K562 (cell line): ENCODE data around the gene FHIT. TPM values are rescaled to one million over a fixed set of nuclear protein-coding genes. Genes with fewer than 3 reads are reported as not detected.

ENCODE experiments used
- ATAC-seq: fragments of 200-7000 bp; cut with Tn5 transposase; 3 replicates; pipeline ENCODE4 v1.9.1; 2020; ENCODE audit warnings: moderate library complexity
- BruUV-seq: library from RNA; stranded (reverse); fragments of 400-500 nt; replicated peaks from 2 replicates; lab custom pipeline; 2021; lab: Mats Ljungman, UMichigan
- CTCF ChIA-PET: fragments of 300-600 bp; formaldehyde crosslinking; extraction: SDS; loops from one replicate; lab custom pipeline; 2021; ENCODE audit warnings: low intra/inter-chr PET ratio; lab: Yijun Ruan, JAX
- POLR2A ChIA-PET: fragments of 300-600, 350-650 bp; sonication (Branson Sonifier 250); formaldehyde crosslinking; extraction: SDS; loops from one replicate; lab custom pipeline; 2021; ENCODE audit warnings: antibody characterized with exemption, inconsistent platforms; lab: Yijun Ruan, JAX
- DNase-seq, 4 experiments: peaks; one replicate each; pipeline versions ENCODE4 v3.0.0 to v3.0.0-alpha.2; 2011 to 2018; ENCODE audit warnings: low spot score in 3 of 4, mixed read lengths in 3 of 4; ENCODE audit errors: extremely low read depth in 1 of 4
- FAIRE-seq: peaks from 2 replicates; lab custom pipeline; 2011; peaks lifted over from hg19 to GRCh38; lab: Jason Lieb, UNC
- H2AFZ ChIP-seq: 2 replicates; pipeline ENCODE4 v1.6.0; 2011; ENCODE audit warnings: low read depth, low read length, control low read depth, inconsistent platforms
- H3K27ac ChIP-seq: fragments of 200-600 bp; 3 replicates; pipeline ENCODE4 v1.8.0; 2011; ENCODE audit warnings: low read depth, mild to moderate bottlenecking, control low read depth, inconsistent platforms, low read length, moderate library complexity, mixed read lengths; ENCODE audit errors: extremely low read depth
- H3K27me3 ChIP-seq, 2 experiments: fragments of 300-600 bp in 1 of 2; 2 replicates in 1 of 2; 3 replicates in 1 of 2; pipeline versions ENCODE4 v1.6.0 to v1.8.0; 2011; ENCODE audit warnings: inconsistent platforms in 2 of 2, low read length in 2 of 2, mild to moderate bottlenecking in 1 of 2, mixed read lengths in 1 of 2, moderate library complexity in 1 of 2; ENCODE audit not compliant: control insufficient read depth in 2 of 2, insufficient read depth in 2 of 2
- H3K36me3 ChIP-seq: fragments of 300-600 bp; 3 replicates; pipeline ENCODE4 v1.8.0; 2011; ENCODE audit warnings: mild to moderate bottlenecking, low read length, inconsistent platforms; ENCODE audit not compliant: control insufficient read depth, insufficient read depth
- H3K4me1 ChIP-seq, 2 experiments: fragments of 200-600 bp in 1 of 2; replicated peaks in 1 of 2; 2 replicates in 1 of 2; 3 replicates in 1 of 2; pipeline versions ENCODE4 v1.5.1 to v1.8.0; 2011; ENCODE audit warnings: inconsistent platforms in 2 of 2, low read length in 2 of 2, mild to moderate bottlenecking in 1 of 2, mixed read lengths in 1 of 2, moderate library complexity in 1 of 2; ENCODE audit not compliant: control insufficient read depth in 2 of 2, insufficient read depth in 2 of 2
- H3K4me2 ChIP-seq: 2 replicates; pipeline ENCODE4 v1.6.1; 2011; ENCODE audit warnings: low read length, control low read depth, inconsistent platforms, mixed read lengths; ENCODE audit not compliant: insufficient read depth
- H3K4me3 ChIP-seq: fragments of 200-600 bp; sonication (generic), shearing (Covaris generic); 2 replicates; pipeline ENCODE4 v1.5.1; 2016; ENCODE audit warnings: control low read depth, inconsistent platforms
- H3K79me2 ChIP-seq: fragments of 200-600 bp; 3 replicates; pipeline ENCODE4 v1.8.0; 2011; ENCODE audit warnings: low read length, inconsistent platforms; ENCODE audit not compliant: control insufficient read depth, insufficient read depth
- H3K9ac ChIP-seq, 2 experiments: 2 replicates each; pipeline versions ENCODE4 v1.6.0 to v1.6.1; 2011; ENCODE audit warnings: low read depth in 2 of 2, low read length in 2 of 2, control low read depth in 1 of 2, inconsistent platforms in 1 of 2, mild to moderate bottlenecking in 1 of 2, mixed read lengths in 1 of 2; ENCODE audit not compliant: insufficient read depth in 1 of 2
- H3K9me1 ChIP-seq: one replicate; pipeline ENCODE4 v1.6.0; 2011; ENCODE audit warnings: inconsistent platforms, mild to moderate bottlenecking, low read length, moderate library complexity; ENCODE audit not compliant: control insufficient read depth, insufficient read depth
- H3K9me3 ChIP-seq: replicated peaks from 2 replicates; pipeline ENCODE4 v1.5.1; 2011; ENCODE audit warnings: low read depth, low read length, inconsistent platforms; ENCODE audit not compliant: control insufficient read depth, insufficient read depth
- H4K20me1 ChIP-seq: replicated peaks from 2 replicates; pipeline ENCODE4 v1.6.1; 2011; ENCODE audit warnings: low read length, inconsistent platforms, mixed read lengths; ENCODE audit not compliant: control insufficient read depth, insufficient read depth
- CBX3 ChIP-seq, 2 experiments: IDR thresholded peaks; 1 replicate in 1 of 2; 2 replicates in 1 of 2; pipeline ENCODE4 v1.6.1; 2012; ENCODE audit warnings: inconsistent platforms in 2 of 2, low read length in 2 of 2, borderline replicate concordance in 1 of 2, control low read depth in 1 of 2
- GATA2 ChIP-seq: sonication (generic); formaldehyde crosslinking; IDR thresholded peaks from 2 replicates; pipeline ENCODE4 v1.4.0; 2020; ENCODE audit warnings: mild to moderate bottlenecking, missing genetic modification reagents
- HEY1 ChIP-seq: fragments of 250-450 bp; sonication (Bioruptor Pico); IDR thresholded peaks from 2 replicates; pipeline ENCODE4 v1.5.0; 2020; ENCODE audit warnings: mild to moderate bottlenecking, moderate library complexity, borderline replicate concordance
- KDM4B ChIP-seq, 2 experiments: fragments of 450-650 bp in 1 of 2; sonication (generic) in 1 of 2; IDR thresholded peaks; 2 replicates each; pipeline ENCODE4 v1.6.1; 2016 to 2017; ENCODE audit warnings: borderline replicate concordance in 2 of 2, antibody characterized with exemption in 1 of 2, low read depth in 1 of 2, mild to moderate bottlenecking in 1 of 2
- MAZ ChIP-seq, 2 experiments: fragments of 450-650 bp in 1 of 2; sonication (generic) in 1 of 2; formaldehyde crosslinking; IDR thresholded peaks in 1 of 2; conservative IDR thresholded peaks in 1 of 2; 2 replicates each; pipeline versions ENCODE4 v1.4.0 to v1.5.0; 2020; ENCODE audit warnings: mild to moderate bottlenecking in 1 of 2, missing genetic modification reagents in 1 of 2
- MECOM ChIP-seq: fragments of 250-450 bp; sonication (Bioruptor Pico); IDR thresholded peaks from 2 replicates; pipeline ENCODE4 v1.8.0; 2022; ENCODE audit warnings: inconsistent platforms
- SMARCA4 ChIP-seq: fragments of 450-650 bp; IDR thresholded peaks from 2 replicates; pipeline ENCODE4 v1.6.1; 2016
- TEAD4 ChIP-seq, 2 experiments: sonication (generic) in 1 of 2; formaldehyde crosslinking in 1 of 2; IDR thresholded peaks; 2 replicates each; pipeline versions ENCODE4 v1.6.1 to v1.8.0; 2012 to 2022; ENCODE audit warnings: borderline replicate concordance in 1 of 2, inconsistent platforms in 1 of 2, low read length in 1 of 2, mild to moderate bottlenecking in 1 of 2, missing genetic modification reagents in 1 of 2
- WGBS: fragments of 100-300 bp; shearing (Covaris generic); methylation state at CpG from one replicate; pipeline ENCODE4 v1.1.6; 2016; ENCODE audit warnings: low coverage, mixed read lengths; ENCODE audit not compliant: insufficient coverage; ENCODE audit errors: missing lambda C conversion rate; 5-methylcytosine and 5-hydroxymethylcytosine counted together
- in situ Hi-C: fragments of 300-500 bp; cut with MboI; formaldehyde crosslinking; loops from 4 replicates; pipeline ENCODE4 v1.15.0; 2018; ENCODE audit warnings: inconsistent platforms, mixed read lengths
- intact Hi-C: fragments of 100-400 bp; cut with micrococcal nuclease; formaldehyde crosslinking; loops from 2 replicates; pipeline ENCODE4 v1.14.2; 2022
- polyA plus RNA-seq, 8 experiments: library from polyadenylated mRNA; depleted of rRNA in 4 of 8; stranded (reverse) in 5 of 8; unstranded in 3 of 8; fragments of >200 nt; fragmentation: Nextera tagmentation in 2 of 8; fragmentation: Illumina TruSeq in 1 of 8; extraction: Ambion mirVana in 2 of 8; extraction: Trizol in 1 of 8; gene quantifications; 2 replicates each; pipeline versions ENCODE4 v1.2.1 to v1.2.3, GENCODE V29; 2011 to 2014; ENCODE audit warnings: inconsistent platforms in 1 of 8, missing spikeins in 1 of 8
- total RNA-seq, 7 experiments: library from RNA; depleted of rRNA in 6 of 7; stranded (reverse); fragments of >200 nt in 6 of 7; fragmentation: Illumina TruSeq in 2 of 7; extraction: Trizol in 2 of 7; gene quantifications; 2 replicates each; pipeline versions ENCODE4 v1.2.1 to v1.2.3, GENCODE V29; 2011 to 2021; ENCODE audit warnings: low replicate concordance in 1 of 7

The FHIT gene
- total and polyA plus RNA-seq, 9 of the 15 experiments (the other 6 are each of a cell fraction or from before 2014, with no cell fraction given): 1.7 to 9.1 (median 4.3) TPM

DNA sequence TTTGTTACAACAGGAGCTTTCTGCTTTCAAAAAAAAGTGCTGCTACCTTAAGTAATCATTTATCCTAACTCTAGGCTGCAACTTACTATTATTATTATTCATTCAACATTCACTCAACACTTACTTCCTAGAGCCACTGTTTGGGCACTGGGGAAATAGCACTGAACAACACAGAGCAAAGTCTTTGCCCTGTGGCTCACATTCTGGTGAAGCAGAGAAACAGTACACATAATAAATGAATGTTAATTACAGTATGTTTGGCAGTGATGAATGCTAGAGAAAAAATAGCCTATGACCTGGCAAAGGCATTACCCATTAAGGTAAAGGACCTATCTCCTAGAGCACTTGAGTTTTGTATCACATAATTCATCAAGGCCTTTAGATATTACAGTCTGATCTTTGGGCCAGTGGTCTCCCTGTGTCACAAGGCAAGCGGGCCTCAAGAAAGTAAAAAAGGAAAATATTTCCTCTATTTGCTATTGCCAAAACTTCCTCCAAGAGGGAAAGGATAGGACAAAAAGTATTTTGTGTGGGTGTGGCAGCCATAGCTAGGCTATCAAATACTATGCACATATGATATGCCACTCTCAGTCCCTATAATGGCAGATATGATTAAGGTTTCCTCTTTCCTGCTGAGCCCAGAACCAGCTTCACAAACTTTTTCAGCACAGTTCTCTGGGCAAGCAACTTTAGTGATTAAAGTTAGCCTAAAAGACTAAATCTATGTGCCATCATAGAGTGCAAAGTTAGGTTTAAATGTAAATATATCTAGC lies 142.8 kb downstream of the FHIT start (continued):
- TF ChIP-seq KDM4B (IDR thresholded peaks at IDR 0.05; ENCODE audit: borderline replicate concordance in 2 of 2, low read depth in 1 of 2) (no peak), MECOM (no peak), TEAD4 (IDR thresholded peaks at IDR 0.05; ENCODE audit: low read length) (no peak), TEAD4 (CRISPR knock-in tag; IDR thresholded peaks at IDR 0.05; ENCODE audit: borderline replicate concordance) (no peak), HEY1 (CRISPR knock-in tag) (no peak), CBX3 (IDR thresholded peaks at IDR 0.05; ENCODE audit: borderline replicate concordance in 1 of 2, low read length in 2 of 2) (no peak)

DNA sequence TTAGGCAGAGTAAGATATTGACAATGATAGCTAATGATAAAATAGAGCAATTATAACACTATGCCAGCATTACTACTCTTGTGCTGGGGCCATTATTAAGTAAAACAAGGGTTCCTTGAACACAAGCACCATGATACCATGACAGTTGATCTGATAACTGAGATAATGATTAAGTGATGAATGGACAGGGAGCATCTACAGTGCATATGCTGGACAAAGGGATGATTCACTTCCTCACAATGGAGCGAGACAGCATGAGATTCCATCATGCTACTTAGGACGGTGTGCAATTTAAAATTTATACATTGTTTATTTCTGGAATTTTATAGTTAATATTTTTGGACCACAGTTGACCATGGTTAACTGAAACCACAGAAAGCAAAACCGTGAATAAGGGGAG lies 156.6 kb downstream of the FHIT start:
- Histone ChIP-seq H3K4me1 (no peaks in the 10 kb centered on the region), H4K20me1 (no peaks in the 10 kb centered on the region), H3K9me1 (no peaks in the 10 kb centered on the region), H3K36me3 (no peaks in the 10 kb centered on the region), H2AFZ (no peak overlapping the region), H3K79me2 (no peaks in the 10 kb centered on the region), H3K4me2 (no peak overlapping the region), H3K9me3 (no peaks in the 10 kb centered on the region), H3K27me3 (no peaks in the 10 kb centered on the region), H3K4me3 (no peak overlapping the region), H3K27ac (no peak overlapping the region), H3K9ac (no peak overlapping the region)
- BruUV-seq: no TSS peak
- in situ Hi-C loops (no loop called here), intact Hi-C loops (no loop called here)
- no peak for TF ChIP-seq SMARCA4
- no peak for TF ChIP-seq MAZ (CRISPR knock-in tag; conservative IDR thresholded peaks at IDR 0.05 in 1 of 2, IDR thresholded peaks at IDR 0.05 in 1 of 2)
- no peak for TF ChIP-seq GATA2 (CRISPR knock-in tag)
- ATAC-seq: no peak
- FAIRE-seq: no peak
- ChIA-PET POLR2A (no interaction called here), CTCF (no interaction called here)
- 8% methylated on average over 3 of the region's 3 CpGs for WGBS
- no peak for DNase-seq
